ENCODE results near the gene JAKMIP2. TPM values are rescaled to one million over a fixed set of nuclear protein-coding genes. Genes with fewer than 3 reads are reported as not detected.
"Not testable (repeated sequence)": the region's sequence is repeated elsewhere in the genome, so short reads cannot be mapped to it uniquely, and the experiment has no call there.

Gene JAKMIP2
- total RNA-seq, 2 donors from 2014 or later: 1.2 to 6.3 TPM

DNA sequence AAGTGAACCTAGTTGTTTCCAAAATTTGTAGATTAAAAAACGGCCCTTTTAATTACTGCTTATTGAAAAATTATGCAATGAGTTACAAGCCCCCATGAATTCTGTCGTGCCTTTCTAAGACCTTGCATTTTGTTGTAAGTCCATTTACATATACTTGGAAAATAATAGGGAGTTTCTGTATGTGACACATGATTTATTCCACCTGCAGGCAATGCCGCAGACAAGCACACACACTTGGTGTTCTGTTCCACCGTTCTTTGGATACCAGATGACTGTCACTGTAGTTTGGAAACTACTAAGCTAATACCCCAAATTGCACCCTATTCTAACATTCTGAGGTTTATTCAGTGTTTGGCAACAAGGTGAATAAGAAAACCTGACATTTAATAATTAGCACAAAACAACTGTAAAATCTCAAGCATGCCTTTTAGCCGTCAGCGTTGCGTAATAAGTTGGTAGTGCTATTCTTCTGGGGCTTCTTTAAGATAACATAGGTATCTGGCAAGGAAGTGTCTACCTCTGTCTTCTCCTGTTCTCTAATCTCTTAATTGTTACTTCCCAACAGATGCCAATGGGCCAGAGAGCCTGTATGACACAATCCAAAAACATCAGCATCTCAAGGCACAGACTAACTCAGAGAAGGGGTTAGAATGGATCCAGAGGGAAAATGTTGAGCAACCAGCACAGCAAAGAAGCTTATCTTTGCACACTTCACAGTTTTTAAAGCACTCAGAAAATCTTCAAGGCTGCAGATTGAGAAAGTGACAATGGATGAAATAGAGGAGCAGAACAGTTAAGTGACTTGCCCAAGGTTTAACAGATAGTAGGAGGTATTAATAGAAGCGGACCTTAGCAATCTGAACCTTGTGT lies 224.4 kb downstream of the JAKMIP2 start:
- H3K4me1 Mint-ChIP-seq (ENCODE audit: low read depth): no peaks in the 10 kb centered on the region
- DNase-seq: no peak
- H3K36me3 Mint-ChIP-seq (ENCODE audit: insufficient read depth in 2 of 2): no peaks in the 10 kb centered on the region
- no peak overlapping the region for H3K27ac Mint-ChIP-seq
- peaks cover 6% of the 10 kb centered on the region for H3K27me3 Mint-ChIP-seq (ENCODE audit: low read depth)
- H3K9me3 Mint-ChIP-seq: no peaks in the 10 kb centered on the region
- ATAC-seq (replicated peaks in 1 of 2): no peak
- no peak overlapping the region for H3K4me3 Mint-ChIP-seq

DNA sequence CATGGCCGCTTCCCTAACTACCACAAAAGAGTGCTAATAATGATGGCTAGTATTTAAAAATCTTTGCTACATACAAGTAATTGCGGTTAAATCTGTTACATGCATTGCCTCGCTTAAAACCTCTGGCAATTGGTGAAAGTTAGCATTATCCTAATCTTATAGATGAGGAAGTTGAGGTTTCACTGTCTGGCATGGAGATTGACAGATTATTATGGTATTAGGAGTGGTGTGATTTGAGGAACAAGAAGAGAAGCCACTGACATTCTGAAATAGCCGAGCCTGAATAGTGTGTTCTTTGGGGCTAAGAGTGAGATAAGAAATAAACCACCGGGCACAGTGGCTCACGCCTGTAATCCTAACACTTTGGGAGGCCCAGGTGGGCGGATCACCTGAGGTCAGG lies 227.4 kb downstream of the JAKMIP2 start:
- ATAC-seq (replicated peaks in 1 of 2) (no peak), DNase-seq (no peak)
- H3K9me3 Mint-ChIP-seq: no peaks in the 10 kb centered on the region
- no peaks in the 10 kb centered on the region for H3K27me3 Mint-ChIP-seq (ENCODE audit: low read depth)
- H3K27ac Mint-ChIP-seq: no peak overlapping the region
- H3K4me3 Mint-ChIP-seq: no peak overlapping the region
- H3K4me1 Mint-ChIP-seq (ENCODE audit: low read depth): no peaks in the 10 kb centered on the region
- no peaks in the 10 kb centered on the region for H3K36me3 Mint-ChIP-seq (ENCODE audit: insufficient read depth in 2 of 2)

DNA sequence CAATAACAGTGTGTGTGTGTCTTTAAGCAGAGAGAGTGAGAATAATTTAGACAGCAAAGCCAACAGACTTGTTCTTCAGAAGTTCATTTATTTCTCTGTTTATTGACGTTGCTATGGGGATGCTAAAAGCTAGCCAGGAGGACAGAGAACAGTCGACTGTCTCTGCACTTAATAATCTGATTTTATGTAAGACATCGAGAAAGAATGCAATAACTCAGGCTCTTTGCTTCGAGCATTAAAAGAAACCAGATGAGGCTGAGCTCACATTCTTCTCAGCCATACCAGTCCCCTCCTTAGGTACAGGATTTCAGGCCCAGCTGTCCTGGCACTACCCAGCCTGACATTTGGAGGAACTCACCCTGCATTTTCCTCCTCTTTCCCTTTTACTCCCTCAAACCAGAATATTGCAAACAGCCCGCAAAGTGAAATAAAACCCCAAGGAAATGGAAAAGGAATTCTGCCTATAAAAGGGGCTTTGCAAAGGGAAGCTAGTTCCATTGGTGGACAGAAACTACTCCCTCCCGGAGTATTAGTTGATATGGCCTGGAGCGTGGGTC lies 228.2 kb downstream of the JAKMIP2 start:
- Mint-ChIP-seq H3K27ac (no peak overlapping the region), H3K36me3 (ENCODE audit: insufficient read depth in 2 of 2) (no peaks in the 10 kb centered on the region), H3K9me3 (peaks cover 3 to 4% of the 10 kb centered on the region in 2 donors), H3K4me1 (ENCODE audit: low read depth) (no peaks in the 10 kb centered on the region), H3K27me3 (ENCODE audit: low read depth) (no peaks in the 10 kb centered on the region), H3K4me3 (no peak overlapping the region)
- ATAC-seq (replicated peaks in 1 of 2) (no peak), DNase-seq (no peak)

DNA sequence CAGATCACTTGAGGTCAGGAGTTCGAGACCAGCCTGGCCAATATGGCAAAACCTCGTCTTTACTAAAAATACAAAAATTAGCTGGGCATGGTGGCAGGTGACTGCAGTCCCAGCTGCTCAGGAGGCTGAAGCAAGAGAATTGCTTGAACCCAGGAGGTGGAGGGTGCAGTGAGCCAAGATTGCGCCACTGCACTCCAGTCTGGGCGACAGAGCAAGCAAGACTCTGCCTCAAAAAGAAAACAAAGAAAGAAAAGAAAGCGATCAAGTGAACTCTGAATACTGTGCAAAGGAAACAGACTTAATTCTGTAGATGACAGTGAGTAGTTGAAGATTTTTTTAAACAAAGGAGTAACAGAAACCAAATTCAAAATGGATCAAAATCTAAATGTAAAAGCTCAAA lies 228.7 kb downstream of the JAKMIP2 start:
- not testable (repeated sequence) for H3K27ac Mint-ChIP-seq; H3K27me3 Mint-ChIP-seq (ENCODE audit: low read depth); H3K4me3 Mint-ChIP-seq; DNase-seq; H3K9me3 Mint-ChIP-seq; H3K4me1 Mint-ChIP-seq (ENCODE audit: low read depth); ATAC-seq (replicated peaks in 1 of 2); H3K36me3 Mint-ChIP-seq (ENCODE audit: insufficient read depth in 2 of 2)

DNA sequence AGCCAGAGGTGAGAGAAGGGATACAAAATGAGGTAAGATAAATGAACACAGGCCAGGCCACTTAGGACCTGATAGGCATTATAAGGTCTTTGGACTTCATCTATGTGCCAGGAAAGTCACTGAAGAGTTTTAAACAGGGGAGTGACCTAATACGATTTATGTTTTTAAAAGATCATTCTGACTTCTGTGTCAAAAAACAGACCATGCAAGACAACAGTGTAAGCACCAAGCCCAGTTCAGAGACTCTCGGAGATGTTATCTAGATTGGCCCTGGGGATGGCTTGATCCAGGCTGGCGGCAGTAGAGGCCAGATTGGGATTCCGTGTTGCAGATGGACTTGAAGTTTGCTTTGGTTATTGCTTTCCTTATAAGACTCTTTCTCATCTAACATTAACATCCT lies 229.6 kb downstream of the JAKMIP2 start:
- no peak overlapping the region for H3K4me3 Mint-ChIP-seq
- H3K36me3 Mint-ChIP-seq (ENCODE audit: insufficient read depth in 2 of 2): no peaks in the 10 kb centered on the region
- ATAC-seq (replicated peaks in 1 of 2) (no peak), DNase-seq (no peak)
- H3K27me3 Mint-ChIP-seq (ENCODE audit: low read depth): no peaks in the 10 kb centered on the region
- H3K9me3 Mint-ChIP-seq: peaks cover 3 to 4% of the 10 kb centered on the region in 2 donors
- H3K4me1 Mint-ChIP-seq (ENCODE audit: low read depth): no peaks in the 10 kb centered on the region
- no peak overlapping the region for H3K27ac Mint-ChIP-seq

DNA sequence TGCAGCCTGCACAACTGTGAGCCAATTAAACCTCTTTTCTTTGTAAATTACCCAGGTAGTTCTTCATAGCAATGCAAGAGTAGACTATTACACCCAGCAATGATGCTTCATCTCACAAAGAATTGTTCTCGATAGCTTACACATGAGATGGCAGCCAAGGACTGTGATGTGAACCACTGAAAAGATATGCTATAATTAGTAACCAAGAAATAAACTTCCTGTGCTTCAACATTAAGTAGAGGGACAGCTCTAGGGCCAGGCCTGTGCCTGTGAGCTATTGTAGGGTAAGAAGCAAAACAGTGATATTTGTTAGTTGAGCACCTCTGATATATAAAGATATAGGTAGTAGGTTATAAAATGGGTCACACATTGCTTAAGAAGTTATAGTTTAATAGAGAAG lies 230.9 kb downstream of the JAKMIP2 start:
- Mint-ChIP-seq H3K27ac (no peak overlapping the region), H3K4me1 (ENCODE audit: low read depth) (no peaks in the 10 kb centered on the region), H3K36me3 (ENCODE audit: insufficient read depth in 2 of 2) (no peaks in the 10 kb centered on the region), H3K27me3 (ENCODE audit: low read depth) (no peaks in the 10 kb centered on the region), H3K4me3 (no peak overlapping the region), H3K9me3 (peaks cover 3 to 4% of the 10 kb centered on the region in 2 donors)
- no peak for DNase-seq
- no peak for ATAC-seq (replicated peaks in 1 of 2)

DNA sequence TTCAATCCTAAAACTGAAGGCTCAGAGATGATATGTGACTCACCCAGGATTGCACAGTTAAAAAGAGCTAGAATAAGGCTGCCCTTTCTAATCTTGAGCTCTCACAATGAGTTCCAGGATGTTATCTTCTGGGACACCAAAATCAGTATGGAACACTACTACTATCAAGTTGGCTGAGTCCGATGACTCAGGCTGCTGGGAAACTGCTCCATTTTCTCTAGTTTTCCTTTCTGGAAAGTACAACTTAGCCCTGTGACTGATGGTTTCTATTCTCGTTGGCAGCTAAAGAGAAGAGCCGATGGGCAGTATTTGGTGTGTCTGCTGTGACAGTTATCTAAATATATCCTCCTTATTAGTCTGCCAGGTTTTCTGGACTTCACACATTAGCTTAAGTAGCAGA lies 234.8 kb downstream of the JAKMIP2 start:
- ATAC-seq (replicated peaks in 1 of 2): no peak
- no peaks in the 10 kb centered on the region for H3K27me3 Mint-ChIP-seq (ENCODE audit: low read depth)

DNA sequence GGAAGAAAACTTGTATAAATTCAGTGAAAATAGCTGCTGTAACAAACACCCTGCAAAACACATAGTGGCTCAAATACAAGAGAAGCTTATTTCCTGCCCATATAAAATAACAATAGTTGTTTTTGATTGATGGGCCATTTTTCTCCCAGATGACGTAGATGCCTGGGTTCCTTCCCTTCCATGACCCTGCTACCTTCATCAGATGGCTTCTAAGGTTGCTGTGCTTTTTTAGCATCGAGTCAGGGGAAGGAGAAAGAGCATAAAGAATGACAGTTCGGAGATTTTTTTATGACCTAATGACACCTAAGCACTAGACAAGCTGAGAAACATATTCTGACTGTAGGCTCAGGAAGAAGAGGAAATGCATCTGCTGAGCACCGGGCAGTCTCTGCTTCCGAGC lies 238.0 kb downstream of the JAKMIP2 start:
- H3K27me3 Mint-ChIP-seq (ENCODE audit: low read depth): no peaks in the 10 kb centered on the region
- ATAC-seq (replicated peaks in 1 of 2): no peak
- H3K4me1 Mint-ChIP-seq (ENCODE audit: low read depth): no peaks in the 10 kb centered on the region
- H3K9me3 Mint-ChIP-seq: peaks cover 1 to 2% of the 10 kb centered on the region in 2 donors
- no peak for DNase-seq
- H3K27ac Mint-ChIP-seq: no peak overlapping the region
- no peak overlapping the region for H3K4me3 Mint-ChIP-seq
- H3K36me3 Mint-ChIP-seq (ENCODE audit: insufficient read depth in 2 of 2): no peaks in the 10 kb centered on the region

More for the DNA sequence above, 234.8 kb downstream of the JAKMIP2 start:
- DNase-seq: no peak
- H3K4me3 Mint-ChIP-seq: no peak overlapping the region
- H3K27ac Mint-ChIP-seq: no peak overlapping the region
- no peaks in the 10 kb centered on the region for H3K36me3 Mint-ChIP-seq (ENCODE audit: insufficient read depth in 2 of 2)
- peaks cover 3 to 4% of the 10 kb centered on the region in 2 donors for H3K9me3 Mint-ChIP-seq
- H3K4me1 Mint-ChIP-seq (ENCODE audit: low read depth): no peaks in the 10 kb centered on the region

DNA sequence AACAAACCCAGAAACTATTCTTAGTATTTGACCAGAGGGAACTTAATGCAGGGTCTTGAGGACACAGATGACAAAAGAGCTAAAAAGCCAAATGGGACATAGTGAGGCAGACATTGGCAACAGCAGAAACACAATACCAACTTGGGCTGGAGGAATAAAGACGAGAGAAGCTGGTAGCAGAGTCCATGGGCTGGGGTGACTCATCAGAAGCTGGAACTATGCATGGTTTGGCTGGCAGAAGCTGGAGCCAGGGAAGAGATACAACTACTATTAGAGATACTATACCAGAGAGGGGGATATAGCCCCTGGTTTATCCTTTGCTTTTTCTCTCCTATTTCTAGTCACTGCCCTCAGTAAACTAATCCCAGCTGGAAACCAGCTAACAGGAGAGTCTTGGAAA lies 243.5 kb downstream of the JAKMIP2 start:
- H3K27me3 Mint-ChIP-seq (ENCODE audit: low read depth): peaks cover 6% of the 10 kb centered on the region
- no peaks in the 10 kb centered on the region for H3K4me1 Mint-ChIP-seq (ENCODE audit: low read depth)
- no peak for ATAC-seq (replicated peaks in 1 of 2)
- no peaks in the 10 kb centered on the region for H3K36me3 Mint-ChIP-seq (ENCODE audit: insufficient read depth in 2 of 2)
- H3K9me3 Mint-ChIP-seq: peaks cover 0 to 2% of the 10 kb centered on the region in 2 donors
- H3K4me3 Mint-ChIP-seq: no peak overlapping the region
- H3K27ac Mint-ChIP-seq: no peak overlapping the region
- no peak for DNase-seq

DNA sequence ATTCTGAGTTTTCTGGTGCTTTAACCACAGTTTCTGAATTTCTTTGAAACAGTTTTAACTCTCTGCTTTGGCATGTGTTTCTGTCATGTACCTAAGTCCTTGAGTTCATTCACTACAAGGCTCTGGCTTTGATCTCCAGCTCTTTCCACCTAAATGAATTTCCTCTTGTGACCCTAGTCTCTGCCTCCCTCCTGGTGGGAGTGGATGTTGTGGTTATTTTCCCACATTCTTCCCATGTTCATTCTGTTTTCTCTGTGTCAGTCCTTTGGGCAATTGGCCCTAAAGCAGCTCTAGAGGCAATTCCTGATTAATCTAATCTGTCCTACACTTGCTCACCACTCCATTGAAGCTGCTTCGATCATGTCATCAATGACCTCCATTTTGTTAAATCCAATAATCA lies 244.3 kb downstream of the JAKMIP2 start:
- DNase-seq (no peak), ATAC-seq (replicated peaks in 1 of 2) (no peak)
- Mint-ChIP-seq H3K27me3 (ENCODE audit: low read depth) (peaks cover 6% of the 10 kb centered on the region), H3K9me3 (peaks cover 0 to 2% of the 10 kb centered on the region in 2 donors), H3K4me3 (no peak overlapping the region), H3K27ac (no peak overlapping the region), H3K36me3 (ENCODE audit: insufficient read depth in 2 of 2) (no peaks in the 10 kb centered on the region), H3K4me1 (ENCODE audit: low read depth) (no peaks in the 10 kb centered on the region)

Other genes starting within 250 kb of the JAKMIP2 start
- not detected for gene SPINK1, start 48.9 kb upstream of the JAKMIP2 start, total RNA-seq
- gene SCGB3A2, start 96.0 kb upstream of the JAKMIP2 start, total RNA-seq: not detected
- gene C5orf46, start 123.8 kb upstream of the JAKMIP2 start, total RNA-seq: not detected